Mammary microvascular endothelial cell (primary cell): Measurements from ENCODE around the gene MMP3. TPM values are rescaled to one million over a fixed set of nuclear protein-coding genes. Genes with fewer than 3 reads are reported as not detected.

ENCODE experiments used
- total RNA-seq: library from RNA; depleted of rRNA; stranded (reverse); fragments of >200 nt; gene quantifications from 2 replicates; pipeline ENCODE4 v1.2.3, GENCODE V29; 2015

Gene MMP3
- total RNA-seq = not detected in 2 replicates

GRCh38 chr11:102843489-102843888 lies at the start of gene MMP3:
Gene MMP3 (minus strand): TSS chr11:102843609. CDS start chr11:102843546, 63 bp downstream.

GRCh38 chr11:102874852-102875251 lies 31.4 kb upstream of the MMP3 start, which contains the start of gene MMP12:
Gene MMP12 (minus strand): TSS chr11:102874982. CDS start chr11:102874937, 45 bp downstream.

GRCh38 chr11:102798012-102798746 lies 45.2 kb downstream of the MMP3 start, which contains the start of gene MMP1:
Gene MMP1 (minus strand): TSS chr11:102798160. CDS start chr11:102798092, 68 bp downstream.

Other genes with a start within 250 kb of the MMP3 start
- gene MMP20, start 218.3 kb downstream of the MMP3 start, total RNA-seq = not detected in 2 replicates
- gene MMP27, start 137.8 kb downstream of the MMP3 start, total RNA-seq = not detected in 2 replicates
- not detected in 2 replicates for gene MMP8, start 118.7 kb downstream of the MMP3 start, total RNA-seq
- 6.2 and 7.9 TPM in 2 replicates for gene MMP10, start 63.0 kb downstream of the MMP3 start, total RNA-seq
- 3,905 and 4,119 TPM in 2 replicates for gene MMP1, start 45.4 kb downstream of the MMP3 start, total RNA-seq
- 0.05 TPM in 1 of 2 replicates, not detected in the other for gene MMP12, start 31.4 kb upstream of the MMP3 start, total RNA-seq
- not detected in 2 replicates for gene MMP13, start 112.1 kb upstream of the MMP3 start, total RNA-seq
- gene DCUN1D5, start 248.6 kb upstream of the MMP3 start, total RNA-seq = 128 and 152 TPM in 2 replicates